ENCODE results near the gene EFCC1.

EFCC1 gene, protein sequence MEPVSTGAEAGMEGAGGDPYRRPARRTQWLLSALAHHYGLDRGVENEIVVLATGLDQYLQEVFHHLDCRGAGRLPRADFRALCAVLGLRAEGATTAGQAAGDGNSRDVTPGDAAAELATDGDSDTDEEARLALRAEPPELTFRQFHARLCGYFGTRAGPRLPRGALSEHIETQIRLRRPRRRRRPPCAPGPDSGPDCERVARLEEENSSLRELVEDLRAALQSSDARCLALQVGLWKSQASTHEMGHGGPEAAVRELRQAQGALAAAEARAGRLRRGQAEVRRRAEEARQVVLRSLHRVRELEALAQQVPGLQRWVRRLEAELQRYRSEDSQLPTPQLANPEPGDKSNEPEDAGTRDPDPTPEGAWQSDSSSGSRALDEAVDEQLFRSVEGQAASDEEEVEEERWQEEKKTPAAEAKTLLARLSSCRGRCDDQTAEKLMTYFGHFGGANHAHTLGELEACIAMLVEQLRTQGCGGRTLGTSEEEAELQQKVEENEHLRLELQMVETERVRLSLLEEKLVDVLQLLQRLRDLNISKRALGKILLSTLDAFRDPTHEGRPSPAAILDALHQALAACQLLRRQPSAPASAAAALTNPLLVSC

GRCh38 chr3:129001101-129001805 lies at the start of gene EFCC1:
EFCC1 (plus strand) TSS chr3:129001304; CDS start chr3:129001629, 325 bp downstream.
- no peak for DNase-seq

DNA sequence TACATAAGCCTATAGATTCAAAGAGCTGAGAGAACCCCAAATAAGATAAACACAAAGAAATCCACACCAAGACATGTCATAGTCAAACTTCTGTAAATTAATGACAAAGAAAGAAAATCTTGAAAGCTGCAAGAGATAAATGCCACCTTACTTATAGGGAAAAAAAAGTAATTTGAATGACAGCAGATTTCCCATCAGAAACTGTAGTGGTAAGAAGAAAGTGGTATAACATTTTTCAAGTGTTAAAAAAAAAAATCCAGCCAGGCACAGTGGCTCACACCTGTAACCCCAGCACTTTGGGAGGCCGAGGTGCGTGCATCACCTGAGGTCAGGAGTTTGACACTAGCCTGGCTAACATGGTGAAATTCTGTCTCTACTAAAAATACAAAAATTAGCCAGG lies 44.7 kb upstream of the EFCC1 start:
- no peak for DNase-seq

- no peak for DNase-seq
Observed at GRCh38 chr3:128965280-128965679, 35.8 kb upstream of the EFCC1 start.

GRCh38 chr3:128965818-128966217 lies 35.3 kb upstream of the EFCC1 start:
- DNase-seq, result no peak

- no peak for DNase-seq
Observed at GRCh38 chr3:128967748-128968355, 33.3 kb upstream of the EFCC1 start.

DNA sequence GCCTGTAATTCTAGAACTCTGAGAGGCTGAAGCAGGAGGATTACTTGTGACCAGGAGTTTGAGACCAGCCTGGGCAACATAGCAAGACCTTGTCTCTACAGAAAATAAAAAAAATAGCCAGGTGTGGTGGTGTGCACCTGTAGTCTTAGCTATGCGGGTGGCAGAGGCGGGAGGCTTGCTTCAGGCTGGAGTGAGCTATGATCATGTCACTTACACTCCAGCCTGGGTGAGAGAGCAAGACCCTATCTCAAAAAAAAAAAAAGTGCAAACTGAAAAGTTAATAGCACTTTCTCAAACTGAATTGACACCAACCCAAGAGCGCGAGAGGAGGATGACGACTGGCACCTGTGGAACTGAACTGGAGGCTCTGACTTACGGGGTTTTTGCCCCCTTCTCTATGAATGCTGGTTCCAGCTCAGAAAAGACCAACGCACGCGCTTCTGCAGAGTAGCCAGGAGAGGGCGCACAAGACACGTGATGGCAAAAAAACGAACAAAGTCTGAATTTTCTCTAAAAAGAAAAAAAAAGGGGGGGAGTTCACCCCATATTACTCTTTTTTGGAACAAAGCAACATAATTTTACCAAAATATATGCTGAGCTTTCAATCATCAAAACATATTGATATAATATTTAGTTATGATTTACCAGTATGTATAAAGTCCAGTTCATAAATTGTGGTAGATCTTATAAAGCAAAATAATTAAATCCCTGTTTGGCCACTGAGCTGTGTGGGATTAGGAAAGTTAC lies 30.9 kb upstream of the EFCC1 start:
- DNase-seq, result no peak

DNA sequence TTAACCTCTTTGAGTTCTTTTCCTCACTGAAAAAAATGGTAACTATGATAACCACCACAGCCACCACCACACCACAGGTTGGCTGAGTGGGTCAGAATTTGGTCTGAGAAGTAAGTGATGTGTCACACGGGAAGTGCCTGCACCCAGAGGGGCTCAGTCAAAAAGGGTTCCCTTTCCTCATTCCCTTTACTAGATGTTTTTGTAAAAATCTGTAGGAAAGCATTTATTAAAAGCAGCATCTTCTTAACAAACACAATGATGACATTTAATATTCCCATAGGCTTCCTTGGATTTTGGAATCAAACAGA lies 30.4 kb upstream of the EFCC1 start:
- no peak for DNase-seq

DNA sequence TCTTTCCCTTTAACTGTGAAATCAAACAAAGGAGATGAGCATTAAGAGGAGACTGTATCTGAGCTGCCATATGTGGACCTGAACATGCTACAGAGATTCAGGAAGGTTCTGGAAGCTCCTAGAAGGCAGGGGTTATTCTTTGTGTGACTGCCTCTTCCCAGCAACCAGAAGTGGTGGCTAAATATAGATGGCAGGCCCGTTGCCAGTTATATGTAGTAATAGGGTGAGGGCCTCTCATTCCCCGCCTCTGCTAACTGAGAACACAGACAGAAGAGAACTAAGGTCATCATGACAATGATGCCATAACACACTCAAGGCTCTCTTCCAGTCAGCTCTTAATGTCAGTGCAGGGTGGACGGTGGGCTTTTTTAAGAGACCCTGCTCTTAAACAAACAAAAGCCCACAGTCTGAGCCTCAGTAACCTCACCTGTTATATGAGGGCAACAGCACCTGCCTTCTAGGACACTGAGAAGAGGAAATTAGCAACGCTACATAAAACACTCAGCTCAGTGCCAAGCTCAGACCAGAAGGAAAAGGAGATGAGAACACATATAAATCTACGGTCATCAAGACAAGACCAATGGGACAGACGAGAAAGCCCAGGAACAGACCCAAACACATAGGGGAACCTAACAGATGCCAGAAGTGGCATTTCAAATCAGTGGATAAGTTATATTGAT lies 29.5 kb upstream of the EFCC1 start:
- no peak for DNase-seq

DNA sequence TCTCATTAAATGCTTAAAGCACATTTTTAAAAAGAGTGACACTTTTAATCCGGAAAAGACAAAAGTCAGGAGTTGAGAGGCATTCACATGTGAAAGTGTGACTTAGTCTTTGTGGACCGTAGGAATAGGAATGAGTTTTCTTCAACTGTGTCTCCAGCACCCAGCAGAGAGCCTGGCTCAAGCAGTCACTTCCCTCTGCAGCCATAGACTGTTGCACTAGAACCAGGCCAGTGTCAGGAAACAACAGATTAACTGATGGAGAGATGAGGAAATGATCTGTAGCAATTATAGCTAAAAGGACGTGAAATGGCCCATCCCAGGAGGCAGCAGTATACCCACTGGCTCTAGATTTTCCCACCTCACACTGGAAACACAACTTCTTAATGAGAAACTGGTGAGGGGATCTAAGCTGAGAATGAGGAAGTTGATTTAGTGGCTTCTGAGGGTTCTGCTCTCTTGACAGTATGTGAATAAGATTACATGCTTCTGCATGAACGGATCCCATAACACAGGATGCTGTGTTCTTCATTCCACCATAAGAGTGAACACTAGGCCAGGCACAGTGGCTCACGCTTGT lies 27.0 kb upstream of the EFCC1 start:
- no peak for DNase-seq

GRCh38 chr3:128975276-128975675 lies 25.8 kb upstream of the EFCC1 start:
- DNase-seq, result no peak

DNA sequence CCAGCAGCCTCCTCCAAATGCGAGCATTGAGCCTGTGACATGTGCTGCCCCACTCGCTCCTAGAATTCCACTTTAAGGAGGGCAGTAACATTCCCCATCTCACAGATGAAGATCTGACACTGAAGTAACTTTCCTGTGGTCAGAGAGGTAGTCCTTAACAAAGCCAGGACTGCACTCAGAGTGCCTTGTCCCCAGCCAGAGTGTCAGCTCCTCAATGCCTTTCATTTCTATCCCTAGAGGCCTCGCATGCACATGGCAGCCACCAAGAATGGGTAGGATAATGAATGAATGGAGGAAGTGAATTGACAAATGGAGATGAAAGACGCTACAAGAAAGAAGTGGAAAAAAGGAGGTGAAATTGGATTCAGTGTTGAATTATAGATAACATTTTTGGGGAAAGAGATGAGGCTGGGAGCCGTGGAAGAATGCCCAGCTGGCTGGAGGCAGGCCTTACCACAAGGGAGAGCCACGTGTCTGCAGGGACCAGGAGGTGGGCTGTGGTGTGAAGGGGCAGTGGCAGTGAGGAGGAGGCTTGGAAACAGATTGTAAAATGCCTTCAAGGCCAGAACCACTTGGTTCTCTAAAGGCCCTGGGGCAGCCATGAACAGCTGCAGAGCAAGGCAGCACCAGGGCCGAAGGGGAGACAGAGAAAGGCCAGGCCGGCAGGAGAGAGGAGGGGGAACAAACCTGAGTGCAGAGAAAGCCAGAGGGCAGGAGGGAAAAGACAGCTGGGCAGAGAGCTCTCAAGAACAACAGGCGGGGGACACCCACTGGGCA lies 17.6 kb upstream of the EFCC1 start:
- no peak for DNase-seq

DNA sequence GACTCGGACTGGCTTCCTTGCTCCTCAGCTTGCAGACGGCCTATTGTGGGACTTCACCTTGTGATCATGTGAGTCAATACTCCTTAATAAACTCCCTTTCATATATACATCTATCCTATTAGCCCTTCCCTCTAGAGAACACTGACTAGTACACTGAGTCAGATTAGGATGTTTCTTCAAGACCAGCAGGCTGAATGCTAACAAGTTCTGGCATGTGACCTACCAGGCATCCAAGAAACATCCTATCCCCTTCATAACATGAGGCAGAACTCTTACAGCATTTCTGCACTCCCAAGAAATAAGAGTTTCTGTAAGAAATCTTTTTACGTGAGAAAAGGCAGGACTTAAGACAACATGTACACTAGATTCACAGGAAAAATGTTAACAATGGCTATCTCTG lies 16.5 kb upstream of the EFCC1 start:
- no peak for DNase-seq

DNA sequence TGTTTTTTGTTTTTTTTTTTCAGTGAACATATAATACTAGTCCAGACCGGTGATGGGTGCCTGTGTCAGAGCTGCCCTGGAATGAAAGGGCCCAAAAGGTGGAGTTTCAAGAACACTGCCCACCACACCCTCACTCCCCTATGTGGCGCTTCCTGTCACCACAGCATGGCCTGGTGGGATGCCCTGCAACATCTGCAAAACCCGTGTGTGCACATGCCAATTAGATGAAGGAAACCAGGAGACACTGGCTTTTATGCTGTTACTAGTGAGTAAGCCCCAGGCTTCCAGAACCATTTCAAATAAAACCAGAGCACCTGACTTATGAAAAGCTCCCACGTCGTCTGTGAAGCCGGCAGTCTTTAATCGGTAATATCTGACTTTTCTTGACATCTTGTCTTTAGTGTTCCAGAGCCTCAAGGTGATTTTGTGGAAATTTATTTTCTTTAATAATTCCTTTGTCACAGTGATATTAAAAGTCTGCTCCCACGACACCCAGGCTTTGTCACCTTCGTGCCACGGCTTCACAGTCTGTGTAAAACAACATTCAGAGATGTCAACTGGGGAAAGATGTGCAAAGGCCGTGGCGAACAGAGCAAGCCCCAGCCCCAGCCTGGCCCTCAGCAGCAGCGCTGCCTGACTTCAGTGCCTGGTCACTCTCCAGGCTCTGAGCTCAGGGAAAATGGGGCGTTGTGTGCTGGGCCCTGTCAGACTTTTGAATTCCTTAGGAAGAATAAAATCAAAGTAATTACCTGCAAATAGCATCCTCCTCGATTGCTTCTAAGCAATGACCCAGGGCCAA lies 13.6 kb upstream of the EFCC1 start:
- no peak for DNase-seq

GRCh38 chr3:128988286-128988685 lies 12.8 kb upstream of the EFCC1 start:
- DNase-seq, result no peak

GRCh38 chr3:128991355-128991895 lies 9.7 kb upstream of the EFCC1 start:
- no peak for DNase-seq

DNA sequence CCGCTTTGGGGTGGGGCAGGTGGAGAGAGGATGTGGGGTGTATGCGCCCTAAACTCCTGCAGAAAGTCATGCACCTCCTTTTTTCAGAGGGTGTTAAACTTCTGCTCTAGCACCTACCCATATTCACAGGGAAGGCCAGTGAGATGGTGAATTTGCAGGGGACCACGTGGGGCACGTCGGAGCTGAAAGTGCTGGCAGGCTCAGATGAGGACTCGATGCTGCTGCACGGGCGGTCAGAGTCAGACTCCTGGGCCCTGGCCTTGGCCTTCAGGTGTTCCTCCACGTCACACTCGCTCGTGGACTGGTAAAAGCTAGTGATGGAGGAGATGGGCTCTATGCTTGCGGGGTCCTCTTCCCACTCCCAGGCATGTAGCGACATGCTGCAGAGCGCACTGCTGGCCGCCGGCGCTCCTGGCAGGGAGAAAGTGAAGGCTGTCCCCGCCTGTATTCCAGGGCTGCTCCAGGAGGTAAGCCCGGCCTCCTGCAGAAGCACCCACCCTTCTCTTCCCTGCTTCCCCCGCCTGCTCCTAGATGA lies 8.1 kb upstream of the EFCC1 start:
- no peak for DNase-seq

DNA sequence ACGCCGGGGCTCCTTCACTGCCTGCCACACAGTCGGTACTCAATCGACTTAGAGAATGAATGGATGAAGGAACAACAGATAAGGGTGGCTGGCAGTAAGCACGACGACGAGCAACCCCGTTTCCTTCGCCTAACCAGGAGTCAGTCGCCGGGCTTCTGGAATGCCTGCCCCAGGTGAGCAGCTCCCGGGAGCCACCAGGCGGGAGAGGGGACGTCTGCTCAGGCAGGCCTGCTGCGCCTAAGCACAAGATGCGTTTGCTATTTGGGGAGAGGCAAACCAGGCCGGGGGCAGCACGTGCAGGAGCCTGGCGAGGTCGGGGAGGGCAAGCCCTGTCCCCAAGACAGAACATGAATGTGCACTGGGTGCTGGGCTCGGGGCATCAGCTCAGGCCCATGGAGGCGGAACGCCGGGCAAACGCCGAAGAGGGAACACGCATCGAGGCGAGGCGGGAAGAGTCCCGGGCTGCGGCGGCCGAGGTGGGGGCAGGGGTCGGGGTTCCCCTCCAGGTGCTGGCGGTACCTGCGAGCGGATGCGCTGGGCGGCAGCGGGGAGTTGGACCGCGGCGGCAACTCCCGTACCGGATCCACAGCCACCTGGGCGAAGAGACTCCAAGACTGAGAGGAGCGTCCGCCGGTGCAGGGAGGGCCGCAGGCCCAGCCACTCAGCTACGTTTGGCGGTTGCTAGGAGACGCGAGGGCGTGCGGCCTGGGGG lies 7.5 kb upstream of the EFCC1 start, which contains the start of gene CFAP92:
Gene CFAP92 (minus strand): TSS at position 616 of the 712 bp plus-strand sequence. CDS start 772 bp downstream, outside the sequence.
- DNase-seq, result peak; percentile 59 to 74

DNA sequence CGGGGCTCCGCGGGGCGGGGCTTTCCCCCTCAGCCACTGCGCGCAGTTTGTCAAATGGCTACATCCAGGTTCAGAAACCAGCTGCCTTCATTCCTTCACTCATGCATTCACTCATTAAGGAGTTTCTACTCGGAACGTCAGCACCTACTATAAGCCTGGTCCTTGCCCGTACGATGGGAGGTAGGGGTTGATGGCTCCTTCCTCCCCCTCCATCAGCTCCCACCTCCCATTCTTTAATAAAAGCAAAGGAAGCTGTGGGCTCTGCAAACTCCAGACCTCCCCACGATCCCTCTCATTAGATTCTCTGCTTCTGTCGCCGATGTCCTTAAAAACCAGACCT lies 7.0 kb upstream of the EFCC1 start:
- no peak for DNase-seq

All from NCI-H187 (cell line).